Pancreas (tissue), 10 donors: Measurements from ENCODE around the gene HLA-A. TPM values are rescaled to one million over a fixed set of nuclear protein-coding genes. Genes with fewer than 3 reads are reported as not detected.
"Not testable (repeated sequence)": the region's sequence is repeated elsewhere in the genome, so short reads cannot be mapped to it uniquely, and the experiment has no call there.

Experiments used
- ATAC-seq, 4 donors: fragments of 200-7000 bp; cut with Tn5 transposase; one replicate each; pipeline versions ENCODE4 v1.8.0 to v1.9.1; 2020; ENCODE audit warnings: mild to moderate bottlenecking in 4 of 4, moderate library complexity in 4 of 4
- DNase-seq, 6 donors: peaks; one replicate each; pipeline ENCODE4 v3.0.0-alpha.2; 2020
- FAIRE-seq: peaks from 2 replicates; lab custom pipeline; 2012; peaks lifted over from hg19 to GRCh38; lab: Jason Lieb, UNC
- H3K27ac ChIP-seq, 4 donors: fragments of 200-600 bp; sonication (generic); 1 replicate in 3 of 4; 2 replicates in 1 of 4; pipeline versions ENCODE4 v1.5.0 to v1.8.0; 2020
- H3K27me3 ChIP-seq, 4 donors: fragments of 200-600 bp; one replicate each; pipeline ENCODE4 v1.8.0; 2021
- H3K36me3 ChIP-seq, 3 donors: fragments of 200-600 bp; sonication (generic) in 1 of 3; one replicate each; pipeline versions ENCODE4 v1.5.0 to v1.8.0; 2020 to 2021
- H3K4me1 ChIP-seq, 3 donors: fragments of 200-600 bp; one replicate each; pipeline ENCODE4 v1.8.0; 2021
- H3K4me3 ChIP-seq, 4 donors: fragments of 200-600 bp; sonication (generic) in 2 of 4; one replicate each; pipeline versions ENCODE4 v1.5.0 to v1.8.0; 2020 to 2021
- H3K9me3 ChIP-seq, 4 donors: fragments of 200-600 bp; one replicate each; pipeline ENCODE4 v1.8.0; 2021
- CTCF ChIP-seq, 4 donors: fragments of 200-600 bp; sonication (generic) in 3 of 4; IDR thresholded peaks; one replicate each; pipeline versions ENCODE4 v1.5.0 to v1.8.0; 2021; ENCODE audit warnings: antibody characterized with exemption in 4 of 4
- WGBS, 2 donors: extraction: QIAGEN DNeasy Blood & Tissue Kit; methylation state at CpG; one replicate each; pipeline ENCODE4 v1.1.7; 2013; 5-methylcytosine and 5-hydroxymethylcytosine counted together
- intact Hi-C, 3 donors: fragments of 100-400 bp; cut with DNase I; formaldehyde crosslinking; loops; one replicate each; pipeline versions ENCODE4 v1.11.1 to v1.14.2; 2022
- polyA plus RNA-seq, 2 donors: library from polyadenylated mRNA; stranded (reverse); fragments of 200-250 nt; gene quantifications; one replicate each; pipeline ENCODE4 v1.2.3, GENCODE V29; 2013
- total RNA-seq, 6 donors: library from RNA; stranded (reverse); fragmentation: NEBNext Ultra II Directional in 4 of 6; extraction: Animal tissue kit (Norgen Biotek cat#: 25700) in 4 of 6; gene quantifications; one replicate each; pipeline versions ENCODE4 v1.2.1 to v1.2.4, GENCODE V29; 2021 to 2023
- donor health status: healthy with polysubstance abuse.
- donor health status: DM: no; HTN: no; CAD: no; lungs with moderate emphysema.
- donor health status: DM: no; HTN: no; CAD: no.
- donor health status: control.
- donor health status: control.
- donor health status: Bipolar disorder and iron deficiency.
- donor health status: DM: yes; HTN: yes; CAD: no.
- donor health status: DM: no; HTN: no; CAD: no.
- donor health status: DM: no; HTN: no; CAD: no.
- donor health status: DM: yes; HTN: yes; CAD: no.

HLA-A gene
- total and polyA plus RNA-seq, 8 donors, result 63.7 to 374 (median 153) TPM

DNA sequence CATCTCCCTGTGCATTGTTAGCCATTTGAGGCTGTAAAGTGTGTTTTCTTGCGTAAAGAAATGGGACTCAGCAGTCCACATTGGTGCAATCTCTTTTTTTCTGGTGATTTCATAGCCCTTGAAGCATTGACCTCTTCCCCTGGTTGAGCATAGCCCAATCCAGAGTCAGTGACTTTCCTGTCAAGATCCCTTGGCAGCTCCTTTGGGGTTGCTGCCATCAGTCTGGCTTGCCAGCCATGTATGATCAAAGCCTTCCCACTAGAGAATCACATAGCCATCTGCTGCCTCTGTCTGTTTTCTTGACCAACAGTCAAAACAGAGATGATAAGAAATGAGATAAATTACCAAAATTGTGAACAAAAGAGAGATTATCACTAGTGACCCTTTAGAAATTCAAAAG lies 19.6 kb downstream of the HLA-A start:
- intact Hi-C loops, result no loop called here
- Histone ChIP-seq H3K4me3 (no peak overlapping the region), H3K4me1 (peaks cover 20% of the 10 kb centered on the region in 3 donors), H3K36me3 (no peaks in the 10 kb centered on the region), H3K27me3 (no peaks in the 10 kb centered on the region), H3K9me3 (no peaks in the 10 kb centered on the region), H3K27ac (no peak overlapping the region)
- ATAC-seq (no peak), DNase-seq (no peak), FAIRE-seq (no peak)
- TF ChIP-seq CTCF (IDR thresholded peaks at IDR 0.05), result no peak
- WGBS, 2 donors, result 97 to 100% methylated on average over 1 of the region's 1 CpG

GRCh38 chr6:29963697-29964096 lies 21.4 kb downstream of the HLA-A start:
- ATAC-seq, DNase-seq, H3K36me3 ChIP-seq, H3K27me3 ChIP-seq, H3K4me3 ChIP-seq, FAIRE-seq, H3K9me3 ChIP-seq, H3K27ac ChIP-seq, intact Hi-C loops: not testable (repeated sequence)
- WGBS, 2 donors, result 82 to 97% methylated on average over 2 of the region's 2 CpGs
- H3K4me1 ChIP-seq, result peaks cover 20 to 29% (median 20%) of the 10 kb centered on the region in 3 donors

DNA sequence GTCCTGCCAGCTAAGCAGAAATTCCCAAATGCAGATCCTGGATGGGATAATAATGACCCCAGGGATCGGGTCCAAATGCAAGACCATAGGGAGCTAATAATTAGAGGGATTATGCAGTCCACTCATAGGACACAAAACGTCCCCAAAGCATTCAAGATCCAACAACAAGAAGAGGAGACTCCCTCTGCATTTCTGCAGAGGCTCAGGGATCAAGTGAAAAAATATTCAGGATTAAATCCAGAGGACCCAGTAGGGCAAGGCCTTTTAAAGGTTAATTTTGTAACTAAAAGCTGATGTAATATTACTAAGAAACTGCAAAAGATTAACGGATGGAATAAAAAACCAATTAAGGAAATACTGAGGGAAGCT lies 22.2 kb downstream of the HLA-A start:
- H3K4me3 ChIP-seq, result peak overlapping the region in 2 of 4 donors; percentile 8 to 42
- peak overlapping the region; percentile 22 to 87 (median 70) for H3K27ac ChIP-seq
- intact Hi-C loops, result no loop called here

GRCh38 chr6:29964887-29965562 lies 22.7 kb downstream of the HLA-A start:
- peak; percentile 59 for FAIRE-seq

More for the DNA sequence above, 22.2 kb downstream of the HLA-A start:
- no peaks in the 10 kb centered on the region for H3K9me3 ChIP-seq
- no peak for TF ChIP-seq CTCF (IDR thresholded peaks at IDR 0.05)
- WGBS, 2 donors, result 15 to 18% methylated on average over 3 of the region's 3 CpGs
- no peaks in the 10 kb centered on the region for H3K27me3 ChIP-seq
- no peak for FAIRE-seq
- ATAC-seq, result no peak
- no peaks in the 10 kb centered on the region for H3K36me3 ChIP-seq
- H3K4me1 ChIP-seq, result peaks cover 20 to 29% (median 20%) of the 10 kb centered on the region in 3 donors
- DNase-seq, result no peak

GRCh38 chr6:29965563-29965872 lies 23.2 kb downstream of the HLA-A start:
- H3K27me3 ChIP-seq, result no peaks in the 10 kb centered on the region
- intact Hi-C loops, result no loop called here
- peak overlapping the region in 2 of 4 donors; percentile 3 to 42 for H3K4me3 ChIP-seq
- WGBS, 2 donors, result 25 to 28% methylated on average over 2 of the region's 2 CpGs
- no peaks in the 10 kb centered on the region for H3K9me3 ChIP-seq
- ATAC-seq (peak in 1 of 4 donors; percentile 7), FAIRE-seq (no peak), DNase-seq (no peak)
- peak overlapping the region; percentile 22 to 87 (median 70) for H3K27ac ChIP-seq
- peaks cover 20 to 29% (median 20%) of the 10 kb centered on the region in 3 donors for H3K4me1 ChIP-seq
- no peak for TF ChIP-seq CTCF (IDR thresholded peaks at IDR 0.05)
- no peaks in the 10 kb centered on the region for H3K36me3 ChIP-seq

More at GRCh38 chr6:29964887-29965562, 22.7 kb downstream of the HLA-A start:
- Histone ChIP-seq H3K4me3 (peak overlapping the region in 3 of 4 donors; percentile 3 to 42 (median 8)), H3K27me3 (no peaks in the 10 kb centered on the region), H3K9me3 (no peaks in the 10 kb centered on the region), H3K4me1 (peaks cover 20 to 29% (median 20%) of the 10 kb centered on the region in 3 donors), H3K36me3 (no peaks in the 10 kb centered on the region), H3K27ac (peak overlapping the region; percentile 22 to 87 (median 70))
- WGBS, 2 donors, result 7% methylated on average over 7 of the region's 7 CpGs
- TF ChIP-seq CTCF (IDR thresholded peaks at IDR 0.05), result no peak
- DNase-seq, result peak; percentile 71 to 91 (median 82)
- intact Hi-C loops, result no loop called here
- ATAC-seq, result peak; percentile 83 to 91 (median 87)
